Measurements from ENCODE around the gene PGAM2. TPM values are rescaled to one million over a fixed set of nuclear protein-coding genes. Genes with fewer than 3 reads are reported as not detected.

PGAM2 gene
- total RNA-seq, 1 experiment from 2014 or later, result 8.7 TPM

DNA sequence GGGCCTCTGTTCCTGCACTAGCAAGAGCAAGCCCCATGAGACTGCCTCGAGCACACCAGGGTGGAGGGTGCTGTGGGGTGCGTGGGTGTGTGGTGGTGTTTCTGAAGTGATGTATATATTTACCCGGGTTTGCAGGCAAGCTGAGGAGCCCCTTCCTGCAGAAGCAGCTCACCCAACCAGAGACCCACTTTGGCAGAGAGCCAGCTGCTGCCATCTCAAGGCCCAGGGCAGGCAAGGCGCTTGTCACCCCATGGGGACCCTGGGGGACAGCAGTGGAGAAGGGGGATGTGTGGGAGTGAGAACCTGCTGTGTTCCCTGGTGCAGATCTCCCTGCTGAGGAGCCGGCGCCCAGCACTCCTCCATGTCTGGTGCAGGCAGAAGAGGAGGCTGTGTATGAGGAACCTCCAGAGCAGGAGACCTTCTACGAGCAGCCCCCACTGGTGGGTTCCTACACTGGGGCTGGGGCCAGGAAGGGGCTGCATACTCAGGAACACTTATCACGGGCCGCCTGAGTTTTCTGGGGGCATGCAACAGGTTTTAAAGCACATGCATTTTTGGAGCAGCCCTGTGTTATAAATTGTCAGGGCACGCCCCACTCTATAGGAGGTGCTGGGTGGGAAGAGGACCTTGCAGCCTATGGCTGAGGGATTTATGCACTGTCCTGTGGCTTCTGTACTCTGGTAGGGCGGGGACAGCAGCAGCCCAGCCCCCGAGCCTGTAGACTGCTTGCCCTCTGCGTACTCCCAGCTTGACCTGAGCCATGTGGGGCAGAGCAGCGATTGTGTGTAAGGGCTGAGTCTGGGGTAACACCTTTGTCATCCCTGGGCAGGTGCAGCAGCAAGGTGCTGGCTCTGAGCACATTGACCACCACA lies 5.9 kb downstream of the PGAM2 start:
- Histone ChIP-seq H2BK5ac (ENCODE audit: insufficient read length, low read length) (no peak overlapping the region), H2BK15ac (ENCODE audit: low read depth, low read length) (no peak overlapping the region), H3K14ac (ENCODE audit: insufficient read depth, low read length) (no peak overlapping the region), H3K9ac (ENCODE audit: extremely low read depth, insufficient read length, low read length) (no peak overlapping the region), H4K91ac (ENCODE audit: insufficient read length, low read depth, low read length) (no peak overlapping the region), H2BK12ac (ENCODE audit: insufficient read length, low read depth, low read length) (no peak overlapping the region), H3K79me1 (ENCODE audit: insufficient read depth, low read depth, low read length, poor library complexity, severe bottlenecking) (no peaks in the 10 kb centered on the region), H3K18ac (ENCODE audit: insufficient read length, low read depth, low read length) (no peak overlapping the region), H4K20me1 (ENCODE audit: control insufficient read depth, insufficient read depth, insufficient read length) (no peaks in the 10 kb centered on the region), H3K27me3 (ENCODE audit: insufficient read depth, low read length) (no peaks in the 10 kb centered on the region), H3K9me3 (ENCODE audit: control insufficient read depth, low read depth, low read length) (no peaks in the 10 kb centered on the region), H3K23me2 (ENCODE audit: insufficient read length, low read depth, low read length, poor library complexity, severe bottlenecking) (no peaks in the 10 kb centered on the region), H3K4me2 (ENCODE audit: insufficient read depth, insufficient read length, low read length) (no peak overlapping the region), H3K23ac (ENCODE audit: insufficient read length, low read depth, low read length) (no peak overlapping the region), H2AFZ (ENCODE audit: low read length) (no peak overlapping the region), H3K4ac (ENCODE audit: low read depth, low read length) (no peak overlapping the region), H2BK120ac (ENCODE audit: low read depth, low read length, poor library complexity, severe bottlenecking) (no peak overlapping the region), H4K5ac (ENCODE audit: insufficient read length, low read depth, low read length) (no peak overlapping the region), H3K56ac (ENCODE audit: insufficient read length, low read depth, low read length) (no peak overlapping the region), H2BK20ac (ENCODE audit: low read depth, low read length, poor library complexity, severe bottlenecking) (no peak overlapping the region), H4K8ac (replicated peaks; ENCODE audit: insufficient read length, low read depth, low read length) (no peak overlapping the region), H2AK5ac (ENCODE audit: insufficient read length, low read length) (no peak overlapping the region), H3K4me1 (ENCODE audit: insufficient read depth, low read length) (peaks cover 4% of the 10 kb centered on the region; the same call in 1 of the 2 replicates), H3K79me2 (ENCODE audit: insufficient read depth, low read length) (no peaks in the 10 kb centered on the region), H3K27ac (ENCODE audit: insufficient read length, low read depth, low read length) (no peak overlapping the region), H3T11ph (ENCODE audit: low read length) (no peak overlapping the region)
- WGBS (ENCODE audit: extremely low coverage, insufficient read length, low lambda C conversion rate), result no CpG with 5 or more reads among the region's 14 CpGs
- Mint-ChIP-seq H3K27ac (no peak overlapping the region), H3K4me1 (peaks cover 12 to 13% of the 10 kb centered on the region in 2 experiments), H3K9me3 (no peaks in the 10 kb centered on the region; a peak in 2 of 5 replicates), H3K27me3 (ENCODE audit: low read depth) (no peaks in the 10 kb centered on the region), H3K4me3 (no peak overlapping the region), H3K36me3 (ENCODE audit: insufficient read depth in 1 of 3, low read depth in 3 of 3) (peaks cover 14 to 60% (median 42%) of the 10 kb centered on the region in 3 experiments; a peak in 6 of 7 replicates)
- TF ChIP-seq, protein P1, sequence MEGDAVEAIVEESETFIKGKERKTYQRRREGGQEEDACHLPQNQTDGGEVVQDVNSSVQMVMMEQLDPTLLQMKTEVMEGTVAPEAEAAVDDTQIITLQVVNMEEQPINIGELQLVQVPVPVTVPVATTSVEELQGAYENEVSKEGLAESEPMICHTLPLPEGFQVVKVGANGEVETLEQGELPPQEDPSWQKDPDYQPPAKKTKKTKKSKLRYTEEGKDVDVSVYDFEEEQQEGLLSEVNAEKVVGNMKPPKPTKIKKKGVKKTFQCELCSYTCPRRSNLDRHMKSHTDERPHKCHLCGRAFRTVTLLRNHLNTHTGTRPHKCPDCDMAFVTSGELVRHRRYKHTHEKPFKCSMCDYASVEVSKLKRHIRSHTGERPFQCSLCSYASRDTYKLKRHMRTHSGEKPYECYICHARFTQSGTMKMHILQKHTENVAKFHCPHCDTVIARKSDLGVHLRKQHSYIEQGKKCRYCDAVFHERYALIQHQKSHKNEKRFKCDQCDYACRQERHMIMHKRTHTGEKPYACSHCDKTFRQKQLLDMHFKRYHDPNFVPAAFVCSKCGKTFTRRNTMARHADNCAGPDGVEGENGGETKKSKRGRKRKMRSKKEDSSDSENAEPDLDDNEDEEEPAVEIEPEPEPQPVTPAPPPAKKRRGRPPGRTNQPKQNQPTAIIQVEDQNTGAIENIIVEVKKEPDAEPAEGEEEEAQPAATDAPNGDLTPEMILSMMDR (conservative IDR thresholded peaks at IDR 0.05), result no peak
- no peak for DNase-seq

Measured in H9 (cell line).